ENCODE measurements around the gene CKM.
"Not testable (repeated sequence)": the region's sequence is repeated elsewhere in the genome, so short reads cannot be mapped to it uniquely, and the experiment has no call there.

CKM gene

DNA sequence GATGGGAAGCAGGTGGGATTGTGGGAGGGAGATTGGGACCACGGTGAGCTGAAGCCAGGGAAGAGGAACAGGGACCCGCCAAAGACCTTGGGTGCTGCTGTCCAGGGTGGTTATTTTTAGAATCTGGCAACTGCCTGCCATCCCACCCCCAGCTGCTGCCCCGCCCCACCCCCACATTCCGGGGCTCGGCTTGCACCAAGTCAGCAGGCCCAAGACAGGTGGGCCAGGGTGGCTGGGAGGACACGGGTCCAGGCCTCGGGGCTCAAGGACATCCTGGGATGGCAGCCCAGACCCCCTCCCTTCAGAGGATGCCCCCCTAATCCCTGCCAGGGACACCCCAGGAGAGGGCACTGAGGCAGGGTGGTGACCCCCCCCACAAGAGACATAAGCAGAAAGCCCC, 827 bp downstream of the CKM start:
- DNase-seq (ENCODE audit: low read depth, low spot score) = no peak

DNA sequence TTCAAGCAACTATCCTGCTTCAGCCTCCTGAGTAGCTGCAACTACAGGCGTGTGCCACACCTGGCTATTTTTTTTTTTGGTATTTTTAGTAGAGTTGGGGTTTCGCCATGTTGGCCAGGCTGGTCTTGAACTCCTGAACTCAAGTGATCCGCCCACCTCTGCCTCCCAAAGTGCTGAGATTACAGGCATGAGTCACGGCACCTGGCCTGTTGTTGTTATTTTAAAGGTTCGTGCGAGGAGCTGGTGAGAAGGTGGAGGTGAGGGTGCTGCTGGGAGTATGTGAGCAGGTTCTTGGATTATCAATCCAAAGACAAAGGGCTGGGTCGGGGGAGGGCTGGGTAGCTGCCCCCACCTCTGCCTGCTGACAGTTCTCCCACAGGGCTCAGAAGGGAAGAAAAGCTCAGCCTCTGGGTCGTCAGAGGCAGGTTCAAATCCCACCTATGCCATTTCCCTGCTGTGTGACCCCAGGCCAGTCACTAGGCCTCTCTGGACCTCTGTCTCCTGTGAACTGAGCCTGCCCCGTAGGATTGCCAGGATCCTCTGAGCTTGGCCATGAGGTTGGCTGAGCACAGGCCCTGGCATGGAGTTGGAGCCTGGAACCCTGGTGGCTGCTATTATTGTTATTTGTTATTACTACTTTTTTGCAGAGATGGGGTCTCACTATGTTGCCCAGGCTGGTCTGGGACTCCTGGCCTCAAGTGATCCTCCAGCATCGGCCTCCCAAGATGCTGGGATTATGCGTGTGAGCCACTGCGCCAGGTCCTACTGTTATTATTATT, 1.5 kb downstream of the CKM start:
- no peak for DNase-seq (ENCODE audit: low read depth, low spot score)

DNA sequence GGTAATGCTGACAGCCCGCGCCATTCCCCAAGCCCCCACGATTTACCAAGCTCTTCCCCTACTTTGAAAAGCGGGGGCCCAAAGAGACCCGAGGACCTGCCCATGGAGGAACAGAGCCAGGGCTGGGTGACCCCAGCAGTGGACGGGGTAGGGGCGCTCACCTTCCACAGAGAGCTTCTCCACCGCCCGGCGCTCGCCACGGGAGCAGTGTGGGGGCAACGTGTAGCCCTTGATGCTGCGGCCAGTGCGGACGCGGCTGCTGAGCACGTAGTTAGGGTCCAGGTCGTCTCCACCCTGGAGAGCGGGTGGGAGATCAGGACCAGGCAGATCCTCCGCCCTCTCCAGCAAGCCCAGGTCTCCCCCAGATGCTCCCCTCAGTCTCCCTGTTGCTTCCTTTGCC, 7.4 kb downstream of the CKM start:
- no peak for DNase-seq (ENCODE audit: low read depth, low spot score)

DNA sequence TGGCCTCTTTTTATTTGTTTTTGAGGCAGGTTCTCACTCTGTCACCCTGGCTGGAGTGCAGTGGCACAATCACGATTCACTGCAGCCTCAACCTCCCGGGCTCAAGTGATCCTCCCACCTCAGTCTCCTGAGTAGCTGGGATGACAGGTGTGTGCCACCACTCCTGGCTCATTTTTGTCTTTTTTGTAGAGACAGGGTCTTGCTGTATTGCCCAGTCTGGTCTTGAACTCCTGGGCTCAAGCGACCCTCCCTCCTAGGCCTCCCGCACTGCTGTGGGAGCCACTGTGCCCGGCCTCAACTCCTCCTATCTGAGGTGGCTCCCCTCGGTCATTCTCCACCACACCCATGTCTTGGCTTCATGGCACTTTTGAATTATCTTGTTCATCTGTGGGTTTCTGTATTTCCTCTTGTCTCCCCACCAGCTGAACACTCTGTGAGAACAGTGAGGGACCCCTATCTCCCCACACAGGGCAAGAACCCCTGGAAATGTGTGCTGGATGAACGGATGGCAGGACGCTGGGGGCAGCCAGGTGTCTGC, 7.9 kb downstream of the CKM start:
- DNase-seq (ENCODE audit: low read depth, low spot score) = no peak

DNA sequence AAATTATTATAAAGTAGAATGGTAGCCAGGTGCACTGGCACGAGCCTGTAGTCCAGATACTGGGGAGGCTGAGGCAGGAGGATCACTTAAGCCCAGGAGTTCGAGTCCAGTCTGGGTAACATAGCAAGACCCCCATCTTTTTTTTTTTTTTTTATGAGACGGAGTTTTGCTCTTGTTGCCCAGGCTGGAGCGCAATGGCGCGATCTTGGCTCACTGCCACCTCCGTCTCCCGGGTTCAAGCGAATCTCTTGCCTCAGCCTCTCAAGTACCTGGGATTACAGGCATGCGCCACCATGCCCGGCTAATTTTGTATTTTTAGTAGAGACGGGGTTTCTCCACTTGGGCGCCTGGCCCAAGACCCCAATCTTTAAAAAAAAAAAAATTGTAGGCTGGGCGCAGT, 10.4 kb downstream of the CKM start:
- DNase-seq (ENCODE audit: low read depth, low spot score) = not testable (repeated sequence)

DNA sequence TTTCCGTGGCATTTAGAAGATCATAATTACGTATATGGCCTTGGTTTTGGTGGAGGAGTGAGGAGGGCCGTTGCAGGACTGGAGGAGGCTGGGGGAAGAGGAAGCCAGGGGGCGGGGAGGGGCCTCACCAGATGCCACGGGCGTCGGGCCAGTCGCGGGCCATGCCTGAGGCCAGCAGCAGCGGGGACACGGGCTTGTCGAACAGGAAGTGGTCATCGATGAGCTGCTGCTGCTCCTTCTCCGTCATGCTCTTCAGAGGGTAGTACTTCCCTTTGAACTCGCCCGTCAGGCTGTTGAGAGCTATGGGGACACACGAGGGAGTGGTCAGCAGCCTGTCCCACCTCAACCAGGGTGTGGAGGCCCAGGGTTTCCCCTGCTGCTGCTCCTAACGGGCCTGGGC, 11.1 kb downstream of the CKM start:
- DNase-seq (ENCODE audit: low read depth, low spot score) = no peak

DNA sequence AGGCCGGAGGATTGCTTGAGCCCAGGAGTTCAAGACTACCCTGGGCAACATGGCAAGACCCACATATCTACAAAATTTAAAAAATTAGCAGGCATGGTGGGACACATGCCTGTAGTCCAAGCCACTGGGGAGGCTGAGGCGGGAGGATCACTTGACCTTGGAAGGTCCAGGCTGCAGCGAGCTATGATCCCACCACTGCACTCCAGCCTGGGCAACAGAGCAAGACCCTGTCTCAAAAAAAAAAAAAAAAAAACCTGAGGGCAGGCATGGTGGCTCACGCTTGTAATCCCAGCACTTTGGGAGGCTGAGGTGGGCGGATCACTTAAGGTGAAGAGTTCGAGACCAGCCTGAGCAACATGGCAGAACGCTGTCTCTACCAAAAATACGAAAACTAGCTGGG, 13.4 kb downstream of the CKM start:
- not testable (repeated sequence) for DNase-seq (ENCODE audit: low read depth, low spot score)

DNA sequence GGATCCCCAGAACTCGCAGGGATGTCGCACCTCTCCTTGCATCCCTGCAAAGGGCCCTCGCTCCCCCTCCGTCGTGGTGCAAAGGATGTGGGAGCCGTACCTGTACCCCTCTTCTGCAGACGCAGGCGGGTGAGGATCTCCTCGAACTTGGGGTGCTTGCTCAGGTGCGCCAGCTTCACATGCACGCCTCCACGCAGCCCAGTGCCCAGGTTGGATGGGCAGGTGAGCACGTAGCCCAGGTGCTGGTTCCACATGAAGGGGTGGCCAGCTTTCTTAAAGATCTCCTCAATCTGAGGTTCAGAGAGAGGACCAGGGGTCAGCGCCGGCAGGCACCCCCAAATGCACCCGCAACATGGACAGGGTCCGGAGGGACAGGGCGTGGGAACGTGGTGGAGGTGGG, 15.3 kb downstream of the CKM start:
- no peak for DNase-seq (ENCODE audit: low read depth, low spot score)

DNA sequence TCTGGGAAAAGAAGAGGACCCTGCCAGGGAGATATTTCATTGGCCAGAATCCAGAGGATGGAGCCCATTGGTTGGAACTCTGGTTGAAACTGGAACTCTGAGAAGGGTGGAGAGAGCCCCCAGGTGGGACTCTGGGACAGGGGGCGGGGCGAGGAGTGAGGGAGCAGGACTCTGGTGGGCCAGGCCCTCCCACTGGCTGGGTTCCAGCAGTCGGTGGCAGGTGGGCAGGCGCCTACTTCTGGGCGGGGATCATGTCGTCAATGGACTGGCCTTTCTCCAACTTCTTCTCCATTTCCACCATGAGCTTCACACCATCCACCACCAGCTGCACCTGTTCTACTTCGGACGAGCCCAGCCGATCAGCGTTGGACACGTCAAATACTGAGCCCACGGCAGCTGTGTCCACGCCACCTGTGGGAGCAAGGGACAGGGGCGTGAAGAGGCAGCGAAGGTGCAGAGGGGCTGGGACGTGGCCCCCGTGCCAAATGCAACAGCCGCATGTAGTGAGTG, 16.1 kb downstream of the CKM start:
- no peak for DNase-seq (ENCODE audit: low read depth, low spot score)

DNA sequence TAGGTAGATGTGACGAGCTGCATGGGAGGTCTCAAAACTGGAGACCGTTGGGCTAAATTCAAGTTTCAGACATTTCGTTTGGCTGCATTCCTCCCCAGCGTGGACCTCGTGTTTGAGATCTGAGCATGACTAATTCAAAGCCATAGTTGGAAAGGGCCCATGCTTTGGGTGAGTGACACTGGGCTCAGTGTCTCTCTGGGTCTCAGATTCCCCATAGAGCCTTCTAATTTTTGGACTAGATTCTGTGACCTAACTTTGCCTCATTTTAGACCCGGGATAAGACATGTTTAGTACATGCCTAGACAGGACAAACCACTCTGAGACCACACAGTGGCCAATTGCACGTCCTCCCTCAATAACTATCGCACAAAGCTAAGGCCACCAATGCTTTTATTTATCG, 16.6 kb downstream of the CKM start:
- no peak for DNase-seq (ENCODE audit: low read depth, low spot score)

DNA sequence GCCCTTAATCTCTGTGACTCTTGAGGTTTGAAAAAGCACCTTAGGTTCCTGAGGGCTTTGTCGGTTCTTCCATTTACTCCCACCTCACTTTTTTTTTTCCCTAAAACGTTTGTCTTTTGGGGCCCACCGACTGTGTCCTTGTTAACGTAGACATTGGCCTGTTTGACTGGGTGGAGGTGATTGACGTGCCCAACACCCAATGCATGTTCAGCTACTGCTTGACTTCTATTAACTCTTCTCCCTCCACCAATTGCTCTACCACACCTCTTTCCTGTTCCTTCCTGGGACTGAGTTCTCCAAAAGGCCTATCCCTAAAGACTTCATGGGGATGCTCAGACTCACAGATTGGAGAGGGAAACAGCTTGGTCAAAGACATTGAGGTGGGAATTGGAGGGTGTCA, 17.3 kb downstream of the CKM start:
- DNase-seq (ENCODE audit: low read depth, low spot score) = no peak

DNA sequence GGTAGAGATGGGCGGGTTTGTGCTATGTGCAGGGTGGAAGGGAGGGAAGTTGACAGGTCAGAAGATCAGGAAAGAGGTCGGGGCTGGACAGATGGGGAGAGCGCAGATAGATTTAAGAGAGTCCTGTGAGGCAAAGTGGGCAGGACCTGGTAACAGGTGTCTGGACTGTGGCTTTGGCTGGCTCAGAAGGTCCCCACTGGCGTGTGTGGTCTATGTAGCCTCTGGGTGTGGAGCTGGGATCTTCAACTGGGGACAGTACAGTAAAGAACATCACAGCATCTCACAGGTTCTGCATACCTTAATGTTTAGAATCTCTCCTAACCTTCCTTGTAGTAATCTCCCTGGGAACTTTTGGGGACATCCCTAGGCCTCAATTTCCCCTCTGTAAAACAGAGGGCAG, 17.7 kb downstream of the CKM start:
- DNase-seq (ENCODE audit: low read depth, low spot score) = no peak

DNA sequence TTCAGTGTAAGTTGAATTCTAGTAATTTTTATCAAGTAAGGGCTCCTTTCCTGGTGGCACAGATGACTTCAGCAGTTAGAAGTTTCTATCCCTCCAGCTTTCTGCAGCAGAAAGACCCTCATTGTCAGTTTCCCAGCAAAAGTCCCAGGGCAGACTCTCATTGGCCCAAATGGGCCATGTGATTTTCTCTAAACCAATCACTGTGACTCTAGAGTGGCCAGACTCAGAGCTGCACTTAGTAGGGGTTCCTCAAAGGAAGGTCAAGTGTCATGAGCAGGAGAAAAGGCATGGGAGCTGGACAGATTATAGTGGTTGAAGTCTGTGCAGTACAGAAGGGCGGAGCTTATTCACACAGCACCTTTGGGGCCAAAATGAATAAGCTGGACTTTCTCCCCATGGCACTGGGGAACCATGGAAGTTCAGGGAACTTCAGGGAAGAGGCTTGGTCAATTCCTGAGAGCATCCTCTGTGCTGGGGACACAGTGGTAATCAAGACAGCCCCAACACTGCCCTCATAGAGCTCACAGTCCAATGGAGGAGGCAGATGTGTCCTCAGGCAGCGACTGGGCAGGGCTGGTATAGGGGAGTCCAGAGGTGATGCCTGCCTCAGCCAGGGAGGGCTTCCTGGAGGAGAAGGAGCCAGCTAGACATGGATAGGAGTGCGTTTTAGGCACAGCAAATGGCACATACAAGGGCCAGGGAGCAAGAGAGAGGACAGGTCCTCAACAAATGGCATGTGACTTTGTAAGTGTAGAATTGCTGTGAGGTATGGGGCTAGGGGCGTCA, 18.3 kb downstream of the CKM start:
- DNase-seq (ENCODE audit: low read depth, low spot score) = no peak

DNA sequence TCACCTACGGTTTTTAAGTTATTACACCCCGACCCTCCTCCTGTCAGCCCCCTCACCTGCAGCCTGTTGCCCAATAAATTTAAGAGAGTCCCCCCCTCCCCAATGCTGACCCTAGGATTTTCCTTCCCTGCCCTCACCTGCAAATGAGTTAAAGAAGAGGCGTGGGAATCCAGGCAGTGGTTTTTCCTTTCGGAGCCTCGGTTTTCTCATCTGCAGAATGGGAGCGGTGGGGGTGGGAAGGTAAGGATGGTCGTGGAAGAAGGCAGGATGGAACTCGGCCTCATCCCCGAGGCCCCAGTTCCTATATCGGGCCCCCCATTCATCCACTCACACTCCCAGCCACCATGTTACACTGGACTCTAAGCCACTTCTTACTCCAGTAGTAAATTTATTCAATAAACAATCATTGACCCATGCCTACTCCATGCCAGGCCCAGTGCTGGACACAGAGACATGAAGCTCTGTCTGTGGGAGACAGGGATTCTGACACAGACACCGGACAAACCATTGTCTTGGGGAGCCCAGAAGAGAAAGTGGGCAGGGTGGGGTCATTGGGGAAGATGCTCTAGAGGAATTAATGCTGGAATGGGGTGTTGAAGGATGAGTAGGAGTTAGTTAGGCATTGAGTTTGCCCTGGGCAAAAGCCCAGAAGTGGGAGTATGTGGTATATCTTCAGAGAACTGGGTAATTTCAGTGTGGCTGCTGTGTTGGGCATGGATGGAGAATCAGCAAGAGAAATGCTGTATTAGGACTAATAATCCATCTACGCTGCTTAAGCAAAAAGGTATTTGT, 19.2 kb downstream of the CKM start:
- no peak for DNase-seq (ENCODE audit: low read depth, low spot score)

DNA sequence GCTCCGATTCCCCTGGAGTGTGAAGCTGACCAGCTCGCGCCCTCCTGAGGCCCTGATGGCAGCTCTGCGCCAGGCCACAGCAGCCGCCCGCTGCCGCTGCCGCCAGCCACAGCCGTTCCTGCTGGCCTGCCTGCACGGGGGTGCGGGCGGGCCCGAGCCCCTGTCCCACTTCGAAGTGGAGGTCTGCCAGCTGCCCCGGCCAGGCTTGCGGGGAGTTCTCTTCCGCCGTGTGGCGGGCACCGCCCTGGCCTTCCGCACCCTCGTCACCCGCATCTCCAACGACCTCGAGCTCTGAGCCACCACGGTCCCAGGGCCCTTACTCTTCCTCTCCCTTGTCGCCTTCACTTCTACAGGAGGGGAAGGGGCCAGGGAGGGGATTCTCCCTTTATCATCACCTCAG, 20.3 kb downstream of the CKM start:
- DNase-seq (ENCODE audit: low read depth, low spot score) = no peak

DNA sequence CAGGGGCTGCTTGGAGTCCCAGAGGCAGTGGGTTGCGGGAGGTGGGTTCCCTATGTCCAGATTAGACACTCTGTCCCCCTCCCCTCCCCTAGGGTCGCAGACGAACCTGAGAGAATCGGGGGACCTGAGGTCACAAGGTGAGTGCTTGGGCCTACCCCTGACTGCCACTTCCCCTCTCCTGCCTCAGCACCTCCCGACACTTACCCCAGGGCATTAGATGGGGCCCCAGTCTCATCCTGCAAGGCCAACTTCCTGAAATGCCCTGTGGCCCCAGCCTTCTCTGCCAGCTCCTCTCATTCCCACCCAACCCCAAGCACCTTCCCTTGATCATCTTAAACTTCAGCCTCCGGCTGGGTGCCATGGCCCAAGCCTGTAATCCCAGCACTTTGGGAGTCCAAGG, 23.0 kb downstream of the CKM start:
- DNase-seq (ENCODE audit: low read depth, low spot score) = no peak

DNA sequence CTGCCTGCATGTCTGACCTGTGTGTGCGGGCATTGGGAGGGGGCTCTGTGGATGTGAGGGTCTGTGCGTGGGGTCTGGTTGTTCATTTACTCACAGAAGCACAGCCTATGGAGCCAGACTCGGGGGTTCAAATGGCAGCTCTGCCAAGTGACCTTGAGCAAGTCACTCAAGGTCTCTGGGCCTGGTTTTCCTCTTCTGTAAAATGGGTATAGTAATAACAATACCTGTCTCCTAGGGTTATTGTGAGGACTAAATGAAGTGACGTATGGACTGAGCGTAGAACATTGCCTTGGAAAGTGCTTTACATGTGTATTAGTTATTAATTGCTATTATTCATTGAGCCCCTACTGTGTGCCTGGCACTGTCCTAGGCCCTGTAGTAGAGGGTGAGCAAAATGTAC, 24.4 kb downstream of the CKM start:
- no peak for DNase-seq (ENCODE audit: low read depth, low spot score)

DNA sequence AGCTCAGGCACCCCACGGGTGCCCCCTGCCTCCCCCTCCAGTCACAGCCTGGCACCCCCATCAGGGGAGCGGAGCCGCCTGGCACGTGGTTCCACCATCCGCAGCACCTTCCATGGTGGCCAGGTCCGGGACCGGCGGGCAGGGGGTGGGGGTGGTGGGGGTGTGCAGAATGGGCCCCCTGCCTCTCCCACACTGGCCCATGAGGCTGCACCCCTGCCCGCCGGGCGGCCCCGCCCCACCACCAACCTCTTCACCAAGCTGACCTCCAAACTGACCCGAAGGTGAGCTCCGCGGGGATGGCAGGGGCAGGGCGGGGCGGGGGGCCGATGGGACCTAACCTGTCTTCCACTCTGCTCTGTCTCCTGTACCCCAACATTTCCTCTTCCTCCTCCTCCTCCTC, 25.0 kb downstream of the CKM start:
- no peak for DNase-seq (ENCODE audit: low read depth, low spot score)

DNA sequence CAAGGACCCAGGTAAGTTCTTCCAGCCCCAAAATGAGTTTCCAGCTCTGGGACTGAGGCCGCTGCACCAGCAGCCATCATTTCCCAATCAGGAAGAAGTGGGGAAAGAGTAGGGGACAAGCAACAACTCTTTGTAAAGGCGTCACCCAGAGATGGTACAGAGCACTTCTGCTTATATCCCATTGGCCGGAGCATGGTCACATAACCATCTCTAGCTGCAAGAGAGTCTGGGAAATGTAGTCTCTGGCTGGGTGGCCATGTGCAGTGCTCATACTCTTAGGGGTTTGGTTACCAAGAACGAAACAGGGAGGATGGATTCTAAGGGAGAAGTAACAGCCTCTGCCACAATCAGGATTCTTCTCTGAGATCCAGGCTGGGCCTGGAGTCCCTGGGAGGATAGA, 26.3 kb downstream of the CKM start:
- DNase-seq (ENCODE audit: low read depth, low spot score) = no peak

DNA sequence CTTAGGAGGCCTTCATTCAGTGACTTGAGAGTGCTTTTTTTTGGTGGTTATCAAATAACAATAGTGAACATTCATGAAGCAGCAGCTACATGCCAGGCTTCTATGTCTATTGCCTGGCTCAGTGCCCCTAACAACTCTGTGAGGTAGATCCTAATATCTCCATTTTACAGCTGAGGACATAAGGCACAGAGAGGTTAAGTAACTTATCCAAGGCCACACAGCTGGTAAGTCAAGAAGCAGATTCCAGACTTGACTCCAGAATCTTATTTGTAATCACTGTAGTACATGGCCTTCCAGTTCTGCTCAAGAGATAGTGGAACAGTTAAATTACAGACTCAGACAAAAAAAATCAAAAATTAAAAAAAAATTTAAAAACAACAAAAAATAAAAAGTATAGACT, 26.8 kb downstream of the CKM start:
- no peak for DNase-seq (ENCODE audit: low read depth, low spot score)

DNA sequence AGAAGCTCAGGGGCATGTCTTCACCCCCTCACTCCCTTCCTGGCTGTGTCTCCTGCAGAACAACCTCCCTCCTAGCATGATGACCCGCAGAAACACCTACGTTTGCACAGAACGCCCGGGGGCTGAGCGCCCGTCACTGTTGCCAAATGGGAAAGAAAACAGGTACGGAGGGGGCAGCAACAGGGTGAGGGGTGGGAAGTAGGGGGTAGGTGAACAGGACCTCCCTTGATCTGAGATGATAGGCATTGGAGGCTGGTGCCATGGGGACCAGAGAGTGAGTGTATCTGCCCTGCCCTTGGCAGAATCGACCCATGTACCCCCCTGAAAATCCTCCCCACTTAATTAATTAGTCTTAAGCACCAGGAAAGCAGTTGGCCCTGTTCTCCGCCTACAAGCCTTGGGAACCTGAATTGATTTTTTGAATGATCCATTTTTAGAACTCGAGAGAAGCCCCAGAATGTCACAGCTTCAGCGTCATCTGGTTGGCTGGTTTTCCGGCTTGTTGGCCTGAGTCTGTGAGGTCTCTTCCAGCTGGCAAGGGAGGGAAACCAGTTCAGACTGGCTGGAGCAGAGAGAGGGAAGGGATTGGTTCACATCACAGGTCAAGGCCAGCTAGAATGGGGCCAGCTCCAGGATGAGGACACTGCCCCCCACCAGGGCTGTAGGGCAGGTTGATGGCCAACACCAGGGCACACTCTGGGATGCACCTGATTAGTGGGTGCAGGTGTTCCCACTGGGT, 28.2 kb downstream of the CKM start:
- no peak for DNase-seq (ENCODE audit: low read depth, low spot score)

Data from brain pericyte (primary cell).